IMR-90 (cell line): ENCODE data around the gene ABCC4. TPM values are rescaled to one million over a fixed set of nuclear protein-coding genes. Genes with fewer than 3 reads are reported as not detected.

ENCODE experiments used
- ATAC-seq: fragments of 200-7000 bp; cut with Tn5 transposase; 2 replicates; pipeline ENCODE4 v1.9.1; 2020; ENCODE audit warnings: low read depth, mild to moderate bottlenecking, moderate library complexity
- BruUV-seq: library from RNA; stranded (reverse); fragments of 400-500 nt; replicated peaks from 2 replicates; lab custom pipeline; 2021; lab: Mats Ljungman, UMichigan
- CTCF ChIA-PET: fragments of 300-600 bp; formaldehyde crosslinking; extraction: SDS; loops from one replicate; lab custom pipeline; 2021; ENCODE audit warnings: antibody characterized with exemption; lab: Yijun Ruan, JAX
- POLR2A ChIA-PET: fragments of 300-600 bp; sonication (Branson Sonifier 250); formaldehyde crosslinking; loops from one replicate; lab custom pipeline; 2022; ENCODE audit warnings: antibody characterized with exemption; ENCODE audit not compliant: unreplicated experiment; lab: Charles Lee
- DNase-seq: peaks from one replicate; pipeline ENCODE4 v3.0.0; 2013
- H2AFZ ChIP-seq: replicated peaks from 2 replicates; pipeline ENCODE3; 2013; ENCODE audit warnings: low read length, mild to moderate bottlenecking; ENCODE audit not compliant: poor library complexity
- H2AK5ac ChIP-seq: 2 replicates; pipeline ENCODE4 v1.6.1; 2013; ENCODE audit warnings: low read depth, low read length, inconsistent platforms
- H2AK9ac ChIP-seq: replicated peaks from 2 replicates; pipeline ENCODE3; 2013; ENCODE audit warnings: mild to moderate bottlenecking, low read depth, low read length, moderate library complexity; ENCODE audit not compliant: poor library complexity
- H2BK120ac ChIP-seq: 2 replicates; pipeline ENCODE4 v1.6.1; 2013; ENCODE audit warnings: low read depth, low read length, inconsistent platforms
- H2BK15ac ChIP-seq: 3 replicates; pipeline ENCODE4 v1.6.1; 2013; ENCODE audit warnings: low read depth, low read length, inconsistent platforms
- H2BK20ac ChIP-seq: 2 replicates; pipeline ENCODE4 v1.6.1; 2013; ENCODE audit warnings: low read depth, mild to moderate bottlenecking, inconsistent platforms, low read length, moderate library complexity
- H2BK5ac ChIP-seq: 2 replicates; pipeline ENCODE4 v1.6.1; 2013; ENCODE audit warnings: mild to moderate bottlenecking, low read depth, low read length, inconsistent platforms; ENCODE audit not compliant: poor library complexity, severe bottlenecking
- H3K14ac ChIP-seq: replicated peaks from 2 replicates; pipeline ENCODE4 v1.6.1; 2013; ENCODE audit warnings: low read depth, low read length, inconsistent platforms
- H3K18ac ChIP-seq: 2 replicates; pipeline ENCODE4 v1.6.1; 2013; ENCODE audit warnings: low read depth, low read length, control low read depth
- H3K23ac ChIP-seq: 2 replicates; pipeline ENCODE4 v1.6.1; 2013; ENCODE audit warnings: low read depth, low read length, inconsistent platforms
- H3K27ac ChIP-seq: 2 replicates; pipeline ENCODE4 v1.5.1; 2013; ENCODE audit warnings: mild to moderate bottlenecking, control low read depth, low read length; ENCODE audit not compliant: insufficient read depth
- H3K27me3 ChIP-seq: 2 replicates; pipeline ENCODE4 v1.6.1; 2013; ENCODE audit warnings: low read length; ENCODE audit not compliant: control insufficient read depth, insufficient read depth
- H3K36me3 ChIP-seq: 2 replicates; pipeline ENCODE4 v1.6.1; 2013; ENCODE audit warnings: low read length, mixed read lengths; ENCODE audit not compliant: control insufficient read depth, insufficient read depth
- H3K4ac ChIP-seq: 2 replicates; pipeline ENCODE4 v1.6.1; 2013; ENCODE audit warnings: low read depth, low read length, inconsistent platforms
- H3K4me1 ChIP-seq: 2 replicates; pipeline ENCODE4 v1.6.1; 2013; ENCODE audit warnings: low read length, mixed read lengths; ENCODE audit not compliant: control insufficient read depth, insufficient read depth
- H3K4me2 ChIP-seq: 2 replicates; pipeline ENCODE4 v1.6.1; 2013; ENCODE audit warnings: low read depth, mild to moderate bottlenecking, control low read depth, low read length, moderate library complexity
- H3K4me3 ChIP-seq: 2 replicates; pipeline ENCODE4 v1.5.1; 2013; ENCODE audit warnings: low read depth, mild to moderate bottlenecking, control low read depth, low read length, moderate library complexity; ENCODE audit not compliant: insufficient read depth
- H3K56ac ChIP-seq: 2 replicates; pipeline ENCODE4 v1.6.1; 2013; ENCODE audit warnings: low read length, inconsistent platforms; ENCODE audit not compliant: insufficient read depth; ENCODE audit errors: extremely low read depth
- H3K79me1 ChIP-seq, 2 experiments: 2 replicates each; pipeline ENCODE4 v1.6.1; 2013; ENCODE audit warnings: low read length in 2 of 2, inconsistent platforms in 1 of 2, low read depth in 1 of 2
- H3K9ac ChIP-seq: 2 replicates; pipeline ENCODE4 v1.6.1; 2013; ENCODE audit warnings: low read depth, low read length, control low read depth
- H3K9me1 ChIP-seq: 2 replicates; pipeline ENCODE4 v1.6.1; 2013; ENCODE audit warnings: low read length, inconsistent platforms; ENCODE audit not compliant: insufficient read depth
- H3K9me3 ChIP-seq: 2 replicates; pipeline ENCODE4 v1.6.1; 2013; ENCODE audit warnings: low read length; ENCODE audit not compliant: control insufficient read depth, insufficient read depth
- H4K20me1 ChIP-seq: 2 replicates; pipeline ENCODE4 v1.6.1; 2013; ENCODE audit warnings: low read length, inconsistent platforms; ENCODE audit not compliant: insufficient read depth
- H4K5ac ChIP-seq: 2 replicates; pipeline ENCODE4 v1.6.1; 2013; ENCODE audit warnings: mild to moderate bottlenecking, low read depth, low read length, control low read depth
- H4K8ac ChIP-seq, 2 experiments: 2 replicates each; pipeline ENCODE4 v1.6.1; 2013; ENCODE audit warnings: low read depth in 2 of 2, low read length in 2 of 2, control low read depth in 1 of 2, inconsistent platforms in 1 of 2
- H4K91ac ChIP-seq: 2 replicates; pipeline ENCODE4 v1.6.1; 2013; ENCODE audit warnings: low read depth, low read length, inconsistent platforms; ENCODE audit not compliant: insufficient read depth
- MXI1 ChIP-seq: IDR thresholded peaks from 2 replicates; pipeline ENCODE4 v1.6.1; 2012; ENCODE audit warnings: low read depth, mild to moderate bottlenecking, low read length, moderate library complexity, borderline replicate concordance
- NFE2L2 ChIP-seq: fragments of 150-350 bp; IDR thresholded peaks from 2 replicates; pipeline ENCODE4 v1.6.1; 2016; ENCODE audit warnings: low read depth, mild to moderate bottlenecking, low read length
- POLR2A ChIP-seq: IDR thresholded peaks from 2 replicates; pipeline ENCODE4 v1.6.1; 2012; ENCODE audit warnings: mild to moderate bottlenecking, low read depth, low read length
- WGBS, 2 experiments: methylation state at CpG; one replicate each; pipeline versions ENCODE4 v1.1.5 to v1.1.7; 2013; ENCODE audit warnings: missing lambda C conversion rate in 2 of 2; ENCODE audit not compliant: insufficient read length in 1 of 2; ENCODE audit errors: extremely low coverage in 2 of 2; 5-methylcytosine and 5-hydroxymethylcytosine counted together
- dilution Hi-C: fragments of 300-500 bp; cut with HindIII; formaldehyde crosslinking; loops from one replicate; pipeline ENCODE4 v1.14.3; 2018; ENCODE audit warnings: low sequenced_read_pairs; ENCODE audit not compliant: unreplicated experiment
- in situ Hi-C: fragments of 300-500 bp; cut with MboI; formaldehyde crosslinking; loops from 3 replicates; pipeline ENCODE4 v1.14.3; 2019; ENCODE audit warnings: low sequenced_read_pairs, inconsistent platforms, mixed read lengths
- intact Hi-C: fragments of 100-400 bp; cut with micrococcal nuclease; formaldehyde crosslinking; loops from 2 replicates; pipeline ENCODE4 v1.10.0; 2022
- polyA plus RNA-seq, 3 experiments: library from polyadenylated mRNA; depleted of rRNA; stranded (reverse); fragments of >200 nt; gene quantifications; 2 replicates each; pipeline ENCODE4 v1.2.3, GENCODE V29; 2012; ENCODE audit warnings: low replicate concordance in 1 of 3
- total RNA-seq: library from RNA; depleted of rRNA; stranded (reverse); fragments of >200 nt; gene quantifications from 2 replicates; pipeline ENCODE4 v1.2.3, GENCODE V29; 2012

Gene ABCC4
- total and polyA plus RNA-seq, 2 of the 4 experiments (the other 2 are of a cell fraction): 16.6 to 41.4 TPM

- WGBS, 2 experiments: no CpG with 5 or more reads among the region's 4 CpGs
- in situ Hi-C loops: no loop called here
- no peak overlapping the region for H2BK120ac ChIP-seq
Measured at GRCh38 chr13:95032121-95032520, 269.1 kb downstream of the ABCC4 start.

More at GRCh38 chr13:95032121-95032520, 269.1 kb downstream of the ABCC4 start:
- Histone ChIP-seq H3K9me3 (no peaks in the 10 kb centered on the region), H3K56ac (no peak overlapping the region), H4K20me1 (no peaks in the 10 kb centered on the region), H2AK5ac (no peak overlapping the region), H4K8ac (no peak overlapping the region), H2BK20ac (no peak overlapping the region), H3K27ac (no peak overlapping the region), H3K23ac (no peak overlapping the region), H3K9ac (no peak overlapping the region), H4K5ac (no peak overlapping the region), H3K4me2 (no peak overlapping the region), H2AK9ac (no peak overlapping the region), H2AFZ (no peak overlapping the region), H3K18ac (no peak overlapping the region), H3K27me3 (no peaks in the 10 kb centered on the region), H4K91ac (no peak overlapping the region), H3K4me3 (no peak overlapping the region), H3K9me1 (peaks cover 3% of the 10 kb centered on the region; the same call in 1 of the 2 replicates), H3K79me1 (no peaks in the 10 kb centered on the region; a peak in 1 of 4 replicates), H2BK15ac (no peak overlapping the region), H3K14ac (no peak overlapping the region), H3K4me1 (no peaks in the 10 kb centered on the region), H3K36me3 (peaks cover 28% of the 10 kb centered on the region), H2BK5ac (no peak overlapping the region), H3K4ac (no peak overlapping the region)
- ChIA-PET POLR2A (no interaction called here), CTCF (no interaction called here)
- dilution Hi-C loops: no loop called here
- no TSS peak for BruUV-seq
- ATAC-seq: no peak
- no peak for DNase-seq
- TF ChIP-seq POLR2A: no peak
- TF ChIP-seq MXI1: no peak
- no peak for TF ChIP-seq NFE2L2
- intact Hi-C loops: no loop called here
